Glutamatergic neuron (in vitro differentiated cells): ENCODE results near the gene WBP2. TPM values are rescaled to one million over a fixed set of nuclear protein-coding genes. Genes with fewer than 3 reads are reported as not detected.
"Not testable (repeated sequence)": the region's sequence is repeated elsewhere in the genome, so short reads cannot be mapped to it uniquely, and the experiment has no call there.

ENCODE experiments used
- DNase-seq: peaks from one replicate; pipeline ENCODE4 v3.0.0; 2022
- H3K27ac Mint-ChIP-seq: one replicate; pipeline ENCODE4 v1.8.0; 2020; ENCODE audit warnings: mild to moderate bottlenecking, mixed read lengths, inconsistent platforms; ENCODE audit not compliant: unreplicated experiment
- H3K27me3 Mint-ChIP-seq: one replicate; pipeline ENCODE4 v1.8.0; 2020; ENCODE audit warnings: mild to moderate bottlenecking, moderate library complexity, mixed read lengths, inconsistent platforms; ENCODE audit not compliant: unreplicated experiment
- H3K36me3 Mint-ChIP-seq: one replicate; pipeline ENCODE4 v1.8.0; 2020; ENCODE audit warnings: mild to moderate bottlenecking, mixed read lengths, inconsistent platforms; ENCODE audit not compliant: unreplicated experiment
- H3K4me1 Mint-ChIP-seq: one replicate; pipeline ENCODE4 v1.8.0; 2020; ENCODE audit warnings: mild to moderate bottlenecking, low read depth, mixed read lengths, inconsistent platforms; ENCODE audit not compliant: unreplicated experiment
- H3K4me3 Mint-ChIP-seq: one replicate; pipeline ENCODE4 v1.8.0; 2020; ENCODE audit warnings: mild to moderate bottlenecking, mixed read lengths, inconsistent platforms; ENCODE audit not compliant: unreplicated experiment
- H3K9me3 Mint-ChIP-seq: one replicate; pipeline ENCODE4 v1.8.0; 2020; ENCODE audit warnings: mild to moderate bottlenecking, moderate library complexity, mixed read lengths, inconsistent platforms; ENCODE audit not compliant: unreplicated experiment
- total RNA-seq: library from RNA; stranded (reverse); fragmentation: NEBNext Ultra II Directional; extraction: Animal tissue kit (Norgen Biotek cat#: 25700); gene quantifications from one replicate; pipeline ENCODE4 v1.2.1, GENCODE V29; 2021; ENCODE audit not compliant: unreplicated experiment
- TF ChIP-seq, protein P1 (sequence below): fragments of 200-600 bp; sonication (generic); IDR thresholded peaks from one replicate; pipeline ENCODE4 v1.5.0; 2021; ENCODE audit not compliant: partially characterized antibody, unreplicated experiment

WBP2 gene
- total RNA-seq, 1 donor from 2014 or later, result 111 TPM

DNA sequence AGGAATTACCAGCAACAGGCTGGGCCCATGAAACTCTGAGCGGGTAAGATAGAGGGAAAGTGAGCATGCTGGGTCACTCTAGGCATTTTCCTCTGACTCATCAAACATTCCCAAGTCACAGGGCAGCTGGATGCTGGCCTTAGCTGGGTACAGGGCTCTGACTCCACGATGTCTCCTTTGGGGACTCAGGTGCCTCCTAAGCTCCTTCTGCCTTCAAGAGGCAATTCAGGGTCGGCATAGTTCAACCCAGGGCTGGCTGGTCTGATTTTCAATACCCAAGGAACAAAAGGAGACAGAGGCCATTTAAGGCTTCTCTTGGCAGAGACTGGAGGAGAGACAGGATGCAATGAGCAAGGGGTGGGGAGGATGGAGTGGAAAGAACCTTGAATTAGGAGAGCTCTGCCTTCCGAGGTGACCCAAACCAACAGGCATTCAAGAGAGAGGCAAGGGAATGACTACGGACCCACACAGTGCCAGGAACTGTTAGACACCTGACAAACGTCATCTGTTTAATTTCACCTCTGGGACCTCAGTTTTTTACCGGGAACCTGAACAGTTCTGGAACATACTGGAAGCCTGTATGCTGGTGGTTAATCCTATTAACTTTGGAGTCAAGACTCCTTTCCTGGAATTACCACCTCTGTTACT is 910 bp downstream of the WBP2 start:
- Mint-ChIP-seq H3K4me1 (peaks cover 9% of the 10 kb centered on the region), H3K4me3 (no peak overlapping the region), H3K9me3 (peaks cover 4% of the 10 kb centered on the region), H3K27me3 (no peaks in the 10 kb centered on the region), H3K36me3 (no peaks in the 10 kb centered on the region), H3K27ac (peak overlapping the region; percentile 80)
- TF ChIP-seq, protein P1, sequence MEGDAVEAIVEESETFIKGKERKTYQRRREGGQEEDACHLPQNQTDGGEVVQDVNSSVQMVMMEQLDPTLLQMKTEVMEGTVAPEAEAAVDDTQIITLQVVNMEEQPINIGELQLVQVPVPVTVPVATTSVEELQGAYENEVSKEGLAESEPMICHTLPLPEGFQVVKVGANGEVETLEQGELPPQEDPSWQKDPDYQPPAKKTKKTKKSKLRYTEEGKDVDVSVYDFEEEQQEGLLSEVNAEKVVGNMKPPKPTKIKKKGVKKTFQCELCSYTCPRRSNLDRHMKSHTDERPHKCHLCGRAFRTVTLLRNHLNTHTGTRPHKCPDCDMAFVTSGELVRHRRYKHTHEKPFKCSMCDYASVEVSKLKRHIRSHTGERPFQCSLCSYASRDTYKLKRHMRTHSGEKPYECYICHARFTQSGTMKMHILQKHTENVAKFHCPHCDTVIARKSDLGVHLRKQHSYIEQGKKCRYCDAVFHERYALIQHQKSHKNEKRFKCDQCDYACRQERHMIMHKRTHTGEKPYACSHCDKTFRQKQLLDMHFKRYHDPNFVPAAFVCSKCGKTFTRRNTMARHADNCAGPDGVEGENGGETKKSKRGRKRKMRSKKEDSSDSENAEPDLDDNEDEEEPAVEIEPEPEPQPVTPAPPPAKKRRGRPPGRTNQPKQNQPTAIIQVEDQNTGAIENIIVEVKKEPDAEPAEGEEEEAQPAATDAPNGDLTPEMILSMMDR, result no peak
- DNase-seq, result no peak

DNA sequence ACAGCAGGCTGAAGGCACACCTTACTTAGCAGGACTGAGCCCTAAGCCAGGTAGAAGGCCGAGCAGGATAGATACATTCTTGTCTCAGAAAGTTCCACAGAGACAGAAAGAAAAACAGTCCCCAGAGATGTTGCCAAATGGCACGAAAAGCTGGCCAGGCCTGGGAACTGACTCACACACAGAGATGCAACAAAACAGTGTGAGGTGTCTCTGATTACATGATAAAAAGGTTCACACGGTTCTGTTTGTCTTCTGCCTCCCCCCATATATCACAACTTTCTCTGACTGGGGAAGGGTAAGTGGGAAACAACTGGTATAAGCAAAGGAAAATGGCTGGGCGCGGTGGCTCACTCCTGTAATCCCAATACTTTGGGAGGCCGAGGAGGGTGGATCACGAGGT is 1.7 kb downstream of the WBP2 start:
- DNase-seq, result no peak
- H3K4me1 Mint-ChIP-seq, result peaks cover 9% of the 10 kb centered on the region
- H3K9me3 Mint-ChIP-seq, result peaks cover 4% of the 10 kb centered on the region
- TF ChIP-seq, protein P1, result no peak
- no peaks in the 10 kb centered on the region for H3K27me3 Mint-ChIP-seq
- no peaks in the 10 kb centered on the region for H3K36me3 Mint-ChIP-seq
- no peak overlapping the region for H3K4me3 Mint-ChIP-seq
- H3K27ac Mint-ChIP-seq, result no peak overlapping the region

DNA sequence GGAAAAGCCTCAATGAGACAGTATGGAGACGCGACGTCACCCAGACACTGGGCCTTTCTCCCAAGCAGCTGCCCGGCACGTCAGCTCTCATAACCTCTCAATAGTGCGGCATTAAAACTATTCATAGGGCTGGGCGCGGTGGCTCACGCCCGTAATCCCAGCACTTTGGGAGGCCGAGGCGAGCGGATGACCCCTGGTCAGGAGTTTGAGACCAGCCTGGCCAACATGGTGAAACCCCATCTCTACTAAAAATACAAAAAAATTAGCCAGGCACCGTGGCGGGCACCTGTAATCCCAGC is 3.5 kb downstream of the WBP2 start:
- DNase-seq, H3K9me3 Mint-ChIP-seq, H3K27ac Mint-ChIP-seq, H3K36me3 Mint-ChIP-seq, H3K4me3 Mint-ChIP-seq, H3K4me1 Mint-ChIP-seq, H3K27me3 Mint-ChIP-seq: not testable (repeated sequence)

DNA sequence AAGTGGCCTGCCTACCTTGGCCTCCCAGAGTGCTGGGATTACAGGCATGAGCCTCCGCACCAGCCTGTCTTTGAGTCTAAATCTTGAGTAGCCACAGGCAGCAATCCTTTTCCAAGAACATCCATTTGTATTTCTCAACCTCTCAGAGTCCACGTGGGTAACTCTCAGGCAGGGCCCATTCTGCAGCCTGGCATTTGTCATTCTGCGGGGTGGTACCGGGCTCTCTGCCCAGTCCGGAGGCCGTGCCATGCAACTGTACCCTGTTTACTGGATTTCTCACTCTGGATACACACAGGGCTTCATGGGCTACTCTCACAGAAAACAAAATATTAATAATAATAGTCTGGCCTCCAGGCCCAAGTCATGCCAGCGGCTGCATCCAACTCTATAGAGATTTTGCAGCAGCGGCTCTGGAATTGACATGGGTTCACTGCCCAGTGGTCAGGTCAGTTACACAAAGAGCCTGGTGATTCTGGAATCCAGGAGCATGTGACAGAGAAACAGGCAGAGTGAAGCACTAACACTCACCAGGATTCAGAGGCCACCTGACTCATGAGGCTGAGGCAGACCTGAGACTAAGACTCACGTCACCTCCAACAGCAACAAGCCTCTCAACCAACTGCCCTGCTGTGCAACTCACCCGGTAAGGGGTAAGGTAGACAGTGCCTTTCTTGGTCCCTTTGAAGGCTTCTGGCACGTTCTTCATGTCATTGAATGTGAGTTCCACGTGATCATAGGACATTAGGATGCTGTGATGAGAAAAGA is 4.0 kb downstream of the WBP2 start:
- Mint-ChIP-seq H3K9me3 (peaks cover 6% of the 10 kb centered on the region), H3K27ac (no peak overlapping the region), H3K36me3 (no peaks in the 10 kb centered on the region), H3K27me3 (no peaks in the 10 kb centered on the region), H3K4me1 (peaks cover 4% of the 10 kb centered on the region), H3K4me3 (no peak overlapping the region)
- no peak for DNase-seq
- TF ChIP-seq, protein P1, result no peak

DNA sequence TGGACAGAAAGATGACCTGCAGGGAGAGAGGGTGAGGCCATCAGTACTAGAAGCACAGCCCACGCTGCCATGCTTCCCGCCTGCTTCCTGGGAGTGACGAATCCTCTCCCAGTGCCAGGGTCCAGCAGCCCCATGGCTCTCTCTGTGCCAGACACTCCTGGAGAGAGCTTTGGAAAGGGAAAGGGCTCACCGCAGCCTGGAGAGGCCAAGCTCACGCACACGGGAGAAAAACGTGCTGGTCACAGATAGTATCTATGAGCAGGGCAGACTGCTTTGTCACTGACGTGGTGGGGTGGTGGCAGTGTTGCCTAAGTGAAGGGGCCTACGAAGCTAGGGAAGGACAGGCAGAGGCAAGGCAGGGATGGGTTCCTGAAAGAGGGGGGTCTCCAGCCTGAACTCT is 5.4 kb downstream of the WBP2 start:
- Mint-ChIP-seq H3K27me3 (no peaks in the 10 kb centered on the region), H3K4me3 (no peak overlapping the region), H3K36me3 (no peaks in the 10 kb centered on the region), H3K9me3 (peaks cover 6% of the 10 kb centered on the region), H3K4me1 (peaks cover 8% of the 10 kb centered on the region), H3K27ac (no peak overlapping the region)
- TF ChIP-seq, protein P1, result no peak
- DNase-seq, result no peak
